ENCODE data around the gene RHOT1. TPM values are rescaled to one million over a fixed set of nuclear protein-coding genes. Genes with fewer than 3 reads are reported as not detected.
A peak's percentile ranks its signal among the peaks of the same experiment; 100 is the strongest.
"Not testable (repeated sequence)": the region's sequence is repeated elsewhere in the genome, so short reads cannot be mapped to it uniquely, and the experiment has no call there.

Gene RHOT1
- polyA plus RNA-seq (2012; ENCODE audit: insufficient read depth, insufficient read length, low read depth) = 21.2 TPM

GRCh38 chr17:32142038-32142856 is at the start of gene RHOT1:
RHOT1 (plus strand) TSS chr17:32142502; CDS start chr17:32142693, 191 bp downstream.
- H3K4me1 ChIP-seq = no peaks in the 10 kb centered on the region
- DNase-seq = peak; percentile 76
- H3K9me3 ChIP-seq = no peaks in the 10 kb centered on the region
- peak within 1 kb of the TSS; percentile 74 for H3K4me3 ChIP-seq (ENCODE audit: low read depth, low read length)
- H3K27me3 ChIP-seq = no peaks in the 10 kb centered on the region
- TF ChIP-seq CTCF (IDR thresholded peaks at IDR 0.05; ENCODE audit: low read depth, low read length) = peak; percentile 42
- H3K36me3 ChIP-seq = no peaks in the 10 kb centered on the region

- no peak for TF ChIP-seq CTCF (IDR thresholded peaks at IDR 0.05; ENCODE audit: low read depth, low read length)
- no peaks in the 10 kb centered on the region for H3K36me3 ChIP-seq
- no peaks in the 10 kb centered on the region for H3K9me3 ChIP-seq
- no peak overlapping the region for H3K4me3 ChIP-seq (ENCODE audit: low read depth, low read length)
- no peaks in the 10 kb centered on the region for H3K27me3 ChIP-seq
- DNase-seq = no peak
- no peaks in the 10 kb centered on the region for H3K4me1 ChIP-seq
These were observed 42.6 kb upstream of the RHOT1 start for GRCh38 chr17:32099686-32100085.

GRCh38 chr17:32100323-32100722 is 42.0 kb upstream of the RHOT1 start:
- DNase-seq; H3K36me3 ChIP-seq; H3K9me3 ChIP-seq; H3K27me3 ChIP-seq; H3K4me1 ChIP-seq; H3K4me3 ChIP-seq (ENCODE audit: low read depth, low read length): not testable (repeated sequence)

GRCh38 chr17:32100971-32101631 is 41.2 kb upstream of the RHOT1 start:
- Histone ChIP-seq H3K27me3 (no peaks in the 10 kb centered on the region), H3K4me3 (ENCODE audit: low read depth, low read length) (no peak overlapping the region), H3K4me1 (no peaks in the 10 kb centered on the region), H3K9me3 (no peaks in the 10 kb centered on the region), H3K36me3 (no peaks in the 10 kb centered on the region)
- no peak for DNase-seq
- no peak for TF ChIP-seq CTCF (IDR thresholded peaks at IDR 0.05; ENCODE audit: low read depth, low read length)

- H3K9me3 ChIP-seq = no peaks in the 10 kb centered on the region
- no peaks in the 10 kb centered on the region for H3K27me3 ChIP-seq
- H3K4me1 ChIP-seq = no peaks in the 10 kb centered on the region
- no peak for DNase-seq
- H3K4me3 ChIP-seq (ENCODE audit: low read depth, low read length) = no peak overlapping the region
- H3K36me3 ChIP-seq = no peaks in the 10 kb centered on the region
- no peak for TF ChIP-seq CTCF (IDR thresholded peaks at IDR 0.05; ENCODE audit: low read depth, low read length)
These were observed 40.1 kb upstream of the RHOT1 start for GRCh38 chr17:32102172-32102571.

GRCh38 chr17:32102646-32103186 is 39.6 kb upstream of the RHOT1 start:
- TF ChIP-seq CTCF (IDR thresholded peaks at IDR 0.05; ENCODE audit: low read depth, low read length) = no peak
- H3K4me3 ChIP-seq (ENCODE audit: low read depth, low read length) = no peak overlapping the region
- no peak for DNase-seq
- H3K4me1 ChIP-seq = no peaks in the 10 kb centered on the region
- H3K9me3 ChIP-seq = no peaks in the 10 kb centered on the region
- H3K36me3 ChIP-seq = no peaks in the 10 kb centered on the region
- H3K27me3 ChIP-seq = no peaks in the 10 kb centered on the region
